SH-SY5Y (cell line): ENCODE data around the gene LRP4.

Experiments used
- GATA2 ChIP-seq: IDR thresholded peaks from 2 replicates; pipeline ENCODE4 v1.6.1; 2011; ENCODE audit warnings: mild to moderate bottlenecking, low read depth, low read length
- GATA3 ChIP-seq: IDR thresholded peaks from 2 replicates; pipeline ENCODE4 v1.6.1; 2011; ENCODE audit warnings: low read depth, mild to moderate bottlenecking, low read length, moderate library complexity

DNA sequence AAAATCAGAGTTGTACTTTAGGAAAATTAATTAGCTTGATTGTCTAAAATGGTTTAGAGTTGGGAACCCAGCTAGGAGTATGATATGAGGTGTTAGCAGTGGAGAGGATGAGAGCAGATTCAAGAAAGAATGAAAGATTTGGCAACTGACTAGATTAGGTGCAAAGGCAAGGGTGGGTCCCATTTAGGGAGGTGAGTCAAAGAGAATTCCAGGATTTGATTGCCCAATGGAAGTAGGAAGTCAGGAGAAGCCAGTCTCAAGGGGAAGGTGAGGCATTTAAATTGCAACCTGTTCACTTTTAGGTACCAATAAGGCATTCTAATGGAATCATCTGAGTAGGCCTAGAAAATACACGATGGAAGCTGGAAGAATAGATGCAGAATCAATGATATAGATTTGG is 68.7 kb downstream of the LRP4 start:
- TF ChIP-seq GATA2 (no peak), GATA3 (no peak)
